GM19023 (cell line): Measurements from ENCODE around the gene STAT4.

ENCODE experiments used
- ATAC-seq: cut with Tn5 transposase; IDR thresholded peaks from one replicate; pipeline ENCODE4 v1.9.1; 2021; ENCODE audit warnings: mild to moderate bottlenecking, moderate library complexity; ENCODE audit not compliant: unreplicated experiment

Gene STAT4

DNA sequence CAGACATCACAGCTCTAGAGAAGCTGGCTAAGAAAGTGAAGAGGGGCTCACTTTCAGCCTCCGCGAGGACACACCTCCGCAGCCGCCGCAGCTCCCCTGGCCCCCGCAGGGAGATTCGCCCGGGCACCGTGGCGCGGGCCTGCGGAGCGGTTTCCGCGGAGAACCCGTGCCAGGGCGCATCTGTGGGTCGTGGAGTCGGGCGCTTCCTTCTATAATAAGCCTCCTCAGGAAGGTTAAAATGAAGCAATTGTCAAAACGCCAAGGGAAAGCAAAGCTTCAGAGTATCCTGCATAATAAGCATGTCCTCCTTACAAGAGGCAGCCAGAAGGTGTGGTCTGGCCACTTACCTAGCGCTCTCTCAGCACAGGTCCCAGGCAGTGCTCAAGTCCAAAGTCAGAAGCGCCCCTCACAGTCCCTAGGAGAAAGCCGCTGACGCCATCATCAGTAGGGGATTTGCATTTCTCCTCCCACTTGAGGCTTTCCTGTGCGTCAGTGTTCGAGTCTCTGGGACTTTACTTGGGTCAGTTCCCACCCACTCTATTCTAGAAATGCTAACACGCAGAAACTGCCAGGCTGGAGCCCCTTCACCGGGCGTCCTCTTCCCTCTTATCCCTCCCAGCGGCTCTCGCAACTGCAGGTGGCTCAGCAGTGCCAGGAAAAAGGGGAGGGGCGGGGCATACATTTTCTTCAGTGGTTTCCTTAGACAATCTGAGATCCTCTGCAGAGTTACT, at the start of gene STAT4:
Gene STAT4 (minus strand): TSS at position 395 of the 731 bp plus-strand sequence. CDS start 2,791 bp downstream, outside the sequence.
- ATAC-seq = peak; percentile 91

DNA sequence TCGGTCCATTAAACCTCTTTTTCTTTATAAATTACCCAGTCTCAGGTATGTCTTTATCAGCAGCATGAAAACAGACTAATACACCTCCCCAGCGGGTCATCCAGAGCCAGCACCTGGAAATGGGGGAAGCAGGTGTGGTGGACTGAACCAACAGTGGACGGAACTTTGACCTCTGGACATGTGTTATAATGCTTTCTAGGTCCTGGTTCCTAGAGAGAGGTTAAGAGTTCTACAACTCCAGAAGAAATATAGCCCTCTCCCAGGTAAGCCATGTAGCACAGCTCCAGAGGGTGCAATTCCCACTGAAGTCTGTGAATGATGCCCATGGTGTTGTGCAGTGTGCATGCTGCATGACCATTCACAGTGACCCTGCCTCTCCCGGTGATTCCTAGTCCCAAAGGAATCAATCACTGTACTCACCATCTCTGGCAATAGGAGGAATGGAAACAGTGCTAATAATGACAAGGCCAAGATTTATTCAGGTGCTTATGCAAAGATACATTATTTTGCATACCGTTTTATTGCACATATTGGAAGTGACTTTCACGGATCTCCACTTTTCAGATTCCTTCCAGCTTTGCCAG, 49.2 kb upstream of the STAT4 start:
- no peak for ATAC-seq

DNA sequence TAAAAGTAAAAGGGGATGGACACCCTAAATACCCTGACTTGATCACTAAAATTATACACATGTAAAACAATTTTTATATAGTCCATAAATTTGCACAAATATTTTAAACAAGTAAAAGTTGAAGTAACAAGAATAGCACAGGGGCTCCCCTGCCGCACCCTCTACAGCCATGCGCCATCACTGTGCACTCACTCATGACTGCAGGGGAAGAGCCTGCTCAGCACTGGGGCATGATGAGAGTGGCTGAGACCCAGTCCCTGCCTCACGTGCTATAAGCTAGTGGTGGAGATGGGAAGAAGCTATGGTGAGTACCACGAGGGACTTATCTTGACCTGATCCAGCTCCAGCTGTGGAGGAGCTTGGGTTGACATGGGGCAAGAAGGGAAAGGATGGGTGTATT, 47.5 kb upstream of the STAT4 start:
- ATAC-seq = no peak

- ATAC-seq = no peak
Observed at GRCh38 chr2:191197096-191197495, 46.3 kb upstream of the STAT4 start.

GRCh38 chr2:191195021-191195420, 44.2 kb upstream of the STAT4 start:
- ATAC-seq = no peak

GRCh38 chr2:191190861-191191552, 40.2 kb upstream of the STAT4 start:
- no peak for ATAC-seq

DNA sequence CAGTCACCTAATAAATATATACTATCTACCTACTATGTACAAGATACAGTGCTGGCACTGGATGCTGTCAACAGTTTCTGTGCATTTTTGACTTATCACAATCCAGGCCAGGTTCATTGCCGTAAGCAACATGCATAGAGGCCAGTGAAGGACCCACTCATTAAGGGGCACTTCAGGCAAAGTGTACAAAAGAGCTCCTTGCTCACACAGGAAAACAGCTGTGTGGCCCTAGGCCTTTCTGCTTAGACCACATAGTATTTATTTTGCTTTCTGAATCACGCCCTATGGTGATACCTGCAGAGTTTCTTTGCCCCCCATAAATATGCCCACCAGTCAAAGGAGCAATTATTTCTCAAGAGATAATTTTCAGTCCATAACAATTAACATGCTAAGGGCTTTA, 39.6 kb upstream of the STAT4 start:
- no peak for ATAC-seq

DNA sequence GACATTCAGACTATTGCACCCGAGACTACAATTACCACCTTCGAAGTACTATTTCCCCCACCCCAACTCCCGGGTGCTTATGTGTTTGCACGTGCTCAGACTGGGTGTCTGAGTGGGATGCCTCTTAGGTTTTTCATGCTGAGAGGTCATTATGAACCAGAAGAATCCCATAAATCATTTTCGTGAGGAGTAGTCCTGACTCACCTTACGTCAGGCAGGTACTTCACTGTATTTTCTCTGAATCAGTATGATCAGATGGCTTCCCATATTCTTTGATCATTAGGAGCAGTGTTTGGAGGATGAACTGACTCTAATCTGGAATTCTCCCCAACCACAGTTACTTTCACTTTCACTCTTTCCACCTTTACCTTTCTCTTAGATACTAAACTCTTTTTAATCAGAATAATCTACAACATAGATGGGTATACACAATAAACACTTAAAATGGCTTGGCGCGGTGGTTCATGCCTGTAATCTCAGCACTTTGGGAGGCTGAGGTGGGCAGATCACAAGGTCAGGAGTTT, 38.4 kb upstream of the STAT4 start:
- ATAC-seq = no peak

GRCh38 chr2:191188550-191189093, 37.8 kb upstream of the STAT4 start:
- no peak for ATAC-seq

- no peak for ATAC-seq
Observed at GRCh38 chr2:191187105-191187829, 36.5 kb upstream of the STAT4 start.

DNA sequence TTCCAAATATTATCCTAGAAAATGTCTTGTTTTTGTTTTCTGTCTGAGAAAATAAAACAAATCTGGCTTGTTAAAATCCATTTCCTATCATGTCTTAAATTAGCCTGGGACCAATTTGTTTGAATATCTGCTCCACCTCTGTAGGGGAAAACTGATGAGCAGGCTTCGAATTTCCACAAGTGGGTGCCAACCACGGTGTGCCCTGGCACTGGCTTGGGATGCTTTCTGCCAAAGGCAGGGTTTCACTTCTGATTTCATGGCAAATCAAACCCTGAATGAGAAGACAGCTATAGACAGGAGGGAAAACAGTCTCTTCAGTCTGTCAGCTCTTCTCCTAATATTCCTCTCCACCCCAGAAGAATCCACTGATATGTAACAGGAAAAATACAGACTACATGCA, 33.7 kb upstream of the STAT4 start:
- ATAC-seq = no peak

- ATAC-seq = no peak
Observed at GRCh38 chr2:191183516-191183915, 32.7 kb upstream of the STAT4 start.

GRCh38 chr2:191183081-191183480, 32.3 kb upstream of the STAT4 start:
- ATAC-seq = no peak

GRCh38 chr2:191180713-191181112, 29.9 kb upstream of the STAT4 start:
- ATAC-seq = no peak

GRCh38 chr2:191180276-191180675, 29.5 kb upstream of the STAT4 start:
- no peak for ATAC-seq

DNA sequence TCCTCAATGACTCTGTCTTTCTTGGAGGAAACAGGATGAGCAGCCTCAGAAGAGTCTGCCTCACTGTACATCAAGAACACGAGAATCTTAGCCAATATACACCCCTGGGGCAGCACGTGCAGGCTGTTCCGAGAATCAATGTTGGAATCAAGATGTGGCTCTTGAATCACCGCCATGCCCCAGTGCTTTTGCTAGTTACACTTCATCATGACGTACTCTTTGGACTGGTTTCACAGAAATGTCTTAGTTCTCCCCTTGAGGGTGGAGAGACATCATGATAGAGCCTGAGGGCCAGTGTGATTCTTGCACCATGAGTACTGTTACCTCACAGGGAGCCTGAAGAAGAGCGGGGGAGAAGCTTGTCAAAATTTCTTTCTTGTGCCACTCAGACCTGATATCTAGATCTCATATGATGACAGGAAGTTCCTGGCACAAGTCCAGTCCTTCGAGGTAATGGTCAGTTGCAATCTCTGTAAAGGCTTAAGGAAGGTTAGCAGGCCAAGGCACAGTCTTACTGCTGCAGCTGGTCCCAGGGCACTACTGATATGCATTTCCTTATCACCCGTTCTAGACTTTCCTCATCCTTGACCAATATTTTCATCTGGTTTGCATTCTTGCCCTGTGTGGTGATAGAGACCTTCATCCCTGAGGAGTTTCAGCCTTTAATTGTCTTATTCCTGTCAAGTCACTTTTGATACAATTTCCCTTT, 28.2 kb upstream of the STAT4 start:
- ATAC-seq = no peak

- no peak for ATAC-seq
Observed at GRCh38 chr2:191177751-191178736, 27.2 kb upstream of the STAT4 start.

DNA sequence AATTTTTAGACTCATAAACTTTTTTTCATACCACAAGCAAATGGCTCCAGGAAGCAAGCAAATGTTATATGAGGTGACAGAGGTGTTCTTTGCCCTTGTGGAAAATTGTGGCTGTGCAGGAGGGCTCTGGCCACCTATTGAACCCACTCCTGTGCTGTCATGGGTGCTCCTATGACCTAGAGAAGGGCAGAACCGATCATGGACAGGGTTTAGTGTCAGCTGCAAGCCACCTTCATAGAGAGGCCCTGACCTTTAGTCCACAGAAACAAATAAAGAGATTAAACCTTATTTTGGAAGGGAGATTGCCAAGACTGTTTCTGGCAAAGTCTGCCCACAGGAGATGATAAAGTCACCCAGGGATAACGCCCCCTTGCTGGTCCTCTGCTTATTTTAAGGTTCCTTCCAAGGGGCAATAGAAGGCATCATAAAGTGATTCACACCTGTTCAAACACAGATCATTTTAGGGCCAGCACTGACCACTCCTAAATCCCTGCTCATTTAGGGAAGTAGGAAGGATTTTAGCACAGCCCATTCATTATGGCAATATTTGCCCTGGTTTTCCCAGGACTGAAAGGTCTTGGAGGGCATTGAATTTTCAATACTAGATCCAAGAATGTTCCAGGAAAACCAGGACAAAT, 26.1 kb upstream of the STAT4 start:
- no peak for ATAC-seq

GRCh38 chr2:191176305-191176704, 25.5 kb upstream of the STAT4 start:
- ATAC-seq = no peak
